HFFc6 (cell line): Measurements from ENCODE around the gene BIVM. TPM values are rescaled to one million over a fixed set of nuclear protein-coding genes. Genes with fewer than 3 reads are reported as not detected.

Experiments used
- DNase-seq: peaks from one replicate; pipeline ENCODE4 v3.0.0-alpha.2; 2018
- H3K27ac Mint-ChIP-seq: 2 replicates; pipeline ENCODE4 v1.8.0; 2020; ENCODE audit warnings: mild to moderate bottlenecking, mixed read lengths
- H3K27me3 Mint-ChIP-seq: 2 replicates; pipeline ENCODE4 v1.8.0; 2021; ENCODE audit warnings: mild to moderate bottlenecking, moderate library complexity, mixed read lengths; ENCODE audit not compliant: insufficient read depth
- H3K36me3 Mint-ChIP-seq: 2 replicates; pipeline ENCODE4 v1.8.0; 2021; ENCODE audit warnings: low read depth, mixed read lengths
- H3K4me1 Mint-ChIP-seq: 2 replicates; pipeline ENCODE4 v1.8.0; 2020; ENCODE audit warnings: low read depth, mixed read lengths
- H3K4me3 Mint-ChIP-seq: 2 replicates; pipeline ENCODE4 v1.8.0; 2020; ENCODE audit warnings: mild to moderate bottlenecking, moderate library complexity, mixed read lengths
- H3K9me3 Mint-ChIP-seq: 2 replicates; pipeline ENCODE4 v1.8.0; 2020; ENCODE audit warnings: mild to moderate bottlenecking, mixed read lengths
- CTCF ChIP-seq: fragments of 200-600 bp; sonication (generic); IDR thresholded peaks from 2 replicates; pipeline ENCODE4 v1.5.0; 2021; ENCODE audit warnings: antibody characterized with exemption, mild to moderate bottlenecking
- total RNA-seq, 6 experiments: library from RNA; stranded (reverse); fragmentation: NEBNext Ultra II Directional; extraction: Animal tissue kit (Norgen Biotek cat#: 25700); gene quantifications; 2 replicates in 1 of 6; 3 replicates in 5 of 6; pipeline ENCODE4 v1.2.3, GENCODE V29; 2021

BIVM gene
- total RNA-seq, 6 experiments from 2014 or later: 16.6 to 24.0 (median 18.9) TPM

GRCh38 chr13:102792396-102792795 lies 6.5 kb upstream of the BIVM start:
- H3K9me3 Mint-ChIP-seq: no peaks in the 10 kb centered on the region
- TF ChIP-seq CTCF: no peak
- no peak for DNase-seq
- H3K27me3 Mint-ChIP-seq: no peaks in the 10 kb centered on the region; the same call in none of the 2 replicates
- peak overlapping the region; percentile 46; the same call in 1 of the 2 replicates for H3K27ac Mint-ChIP-seq
- H3K4me1 Mint-ChIP-seq: peaks cover 14% of the 10 kb centered on the region
- H3K4me3 Mint-ChIP-seq: no peak overlapping the region
- peaks cover 29% of the 10 kb centered on the region for H3K36me3 Mint-ChIP-seq

- Mint-ChIP-seq H3K9me3 (no peaks in the 10 kb centered on the region), H3K4me1 (peaks cover 22% of the 10 kb centered on the region), H3K36me3 (peaks cover 19% of the 10 kb centered on the region), H3K27ac (no peak overlapping the region), H3K4me3 (no peak overlapping the region), H3K27me3 (no peaks in the 10 kb centered on the region; the same call in none of the 2 replicates)
- no peak for DNase-seq
- no peak for TF ChIP-seq CTCF
Measured at GRCh38 chr13:102793611-102794355, 5.1 kb upstream of the BIVM start.

GRCh38 chr13:102799426-102800144 lies 666 bp downstream of the BIVM start:
- peaks cover 48% of the 10 kb centered on the region for H3K4me1 Mint-ChIP-seq
- H3K27me3 Mint-ChIP-seq: no peaks in the 10 kb centered on the region
- DNase-seq: no peak
- peaks cover 8% of the 10 kb centered on the region; the same call in 1 of the 2 replicates for H3K36me3 Mint-ChIP-seq
- H3K27ac Mint-ChIP-seq: peak overlapping the region; percentile 88
- no peak for TF ChIP-seq CTCF
- H3K4me3 Mint-ChIP-seq: peak overlapping the region; percentile 96
- H3K9me3 Mint-ChIP-seq: no peaks in the 10 kb centered on the region

- peak; percentile 90 for TF ChIP-seq CTCF
- peak; percentile 68 for DNase-seq
- peaks cover 10% of the 10 kb centered on the region; the same call in 1 of the 2 replicates for H3K36me3 Mint-ChIP-seq
- H3K4me1 Mint-ChIP-seq: peaks cover 48% of the 10 kb centered on the region
- H3K27me3 Mint-ChIP-seq: no peaks in the 10 kb centered on the region
- H3K9me3 Mint-ChIP-seq: no peaks in the 10 kb centered on the region
- H3K4me3 Mint-ChIP-seq: peak overlapping the region; percentile 96
- peak overlapping the region; percentile 88 for H3K27ac Mint-ChIP-seq
Measured at GRCh38 chr13:102800145-102801041, 1.5 kb downstream of the BIVM start.

GRCh38 chr13:102805680-102806079 lies 6.8 kb downstream of the BIVM start:
- H3K27me3 Mint-ChIP-seq: no peaks in the 10 kb centered on the region; the same call in 1 of the 2 replicates
- no peak for TF ChIP-seq CTCF
- no peak overlapping the region for H3K4me3 Mint-ChIP-seq
- peaks cover 31% of the 10 kb centered on the region for H3K36me3 Mint-ChIP-seq
- H3K4me1 Mint-ChIP-seq: peaks cover 49% of the 10 kb centered on the region
- no peak overlapping the region for H3K27ac Mint-ChIP-seq
- no peak for DNase-seq
- H3K9me3 Mint-ChIP-seq: 0 out of 2 replicates have a peak, but pooled peaks cover 4% of the 10 kb centered on the region
